ENCODE measurements around the gene SLC44A1.
A peak's percentile ranks its signal among the peaks of the same experiment; 100 is the strongest.

The SLC44A1 gene

DNA sequence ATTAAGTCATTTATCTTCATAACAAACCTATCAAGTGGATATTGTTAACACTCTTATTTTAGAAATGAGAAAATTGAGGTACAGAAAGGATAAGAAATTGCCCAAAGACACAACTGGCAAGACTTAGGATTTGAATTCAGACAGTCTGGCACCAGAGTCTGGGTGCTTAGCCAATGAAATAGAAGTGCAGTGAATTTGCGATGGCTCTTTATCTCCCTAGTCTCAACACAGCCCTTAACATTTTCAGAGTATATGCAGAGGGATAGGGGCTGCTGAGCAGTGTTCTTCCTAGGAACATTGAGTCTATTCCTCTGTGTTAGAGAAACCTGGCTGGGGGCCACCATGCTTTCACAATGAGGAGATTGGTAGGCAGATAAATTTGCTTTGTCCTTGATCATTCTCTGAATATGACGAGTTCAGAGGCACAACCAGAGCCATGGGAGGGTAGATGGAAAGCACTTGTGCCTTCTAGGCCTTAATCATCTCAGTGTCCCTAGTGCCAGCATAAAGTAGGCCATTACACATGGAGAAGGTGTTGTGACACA is 197.2 kb downstream of the SLC44A1 start:
- DNase-seq = no peak

DNA sequence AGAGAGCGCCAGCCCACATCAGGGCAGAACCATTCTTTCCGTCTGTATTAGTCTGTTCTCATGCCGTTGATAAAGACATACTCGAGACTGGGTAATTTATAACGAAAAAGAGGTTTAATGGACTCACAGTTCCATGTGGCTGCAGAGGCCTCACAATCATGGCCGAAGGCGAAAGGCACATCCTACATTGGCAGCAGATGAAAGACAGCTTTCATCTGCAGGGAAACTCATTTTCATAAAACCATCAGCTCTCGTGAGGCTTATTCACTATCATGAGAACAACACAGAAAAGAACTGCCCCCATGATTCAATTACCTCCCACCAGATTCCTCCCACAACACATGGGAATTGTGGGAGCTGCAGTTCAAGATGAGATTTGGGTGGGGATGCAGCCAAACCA is 198.7 kb downstream of the SLC44A1 start:
- no peak for DNase-seq

DNA sequence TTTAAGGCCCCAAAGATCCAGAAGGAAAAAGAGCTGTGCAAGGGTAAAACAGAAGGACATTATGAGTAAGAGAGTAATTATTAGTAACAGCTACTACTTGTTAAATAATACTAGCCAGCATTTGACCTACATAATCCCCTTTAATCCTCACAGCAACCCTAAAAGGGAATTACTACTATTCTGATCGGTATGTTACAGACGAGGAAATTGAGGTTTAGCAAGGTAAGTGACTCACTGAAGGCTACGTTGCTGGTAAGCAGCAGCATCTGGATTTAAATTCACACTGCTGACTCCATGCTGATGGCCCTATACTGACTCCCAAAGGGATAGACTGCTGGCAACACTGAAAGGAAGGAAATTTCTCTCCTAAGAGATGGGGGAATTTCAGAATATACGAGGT is 199.7 kb downstream of the SLC44A1 start:
- DNase-seq = no peak

DNA sequence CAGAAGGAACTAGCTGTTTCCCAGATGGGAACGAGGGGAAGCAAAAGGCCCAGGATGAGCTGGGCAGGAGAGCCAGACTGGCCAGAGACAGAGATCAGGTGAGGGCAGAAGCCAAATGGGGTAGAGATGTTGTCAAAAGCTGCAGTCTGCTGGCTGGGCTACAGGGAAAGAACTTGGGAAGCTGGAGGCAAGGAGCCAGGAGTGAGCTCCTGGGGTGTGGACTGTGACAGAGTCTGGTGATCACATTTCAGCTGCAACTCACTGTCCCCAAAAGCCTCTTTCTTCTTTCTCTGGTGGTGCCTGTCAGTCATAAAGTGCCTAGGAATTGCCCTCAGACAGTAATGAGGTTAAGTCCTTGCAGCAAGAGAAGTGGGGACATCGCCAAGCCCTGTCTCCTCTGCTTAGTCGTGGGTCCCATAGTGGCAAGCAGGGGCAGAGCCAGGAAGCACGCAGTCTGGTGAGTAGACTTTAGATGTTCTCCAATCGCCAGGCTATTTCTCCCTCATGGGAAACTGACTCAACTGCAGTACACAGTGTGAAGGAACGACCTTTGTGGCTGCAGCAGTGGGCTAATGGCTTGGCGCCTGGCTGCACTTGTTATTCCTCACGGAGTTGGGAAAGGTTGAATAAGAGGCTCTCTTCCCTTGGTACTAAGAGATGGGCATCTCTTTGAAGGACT is 200.9 kb downstream of the SLC44A1 start:
- no peak for DNase-seq

DNA sequence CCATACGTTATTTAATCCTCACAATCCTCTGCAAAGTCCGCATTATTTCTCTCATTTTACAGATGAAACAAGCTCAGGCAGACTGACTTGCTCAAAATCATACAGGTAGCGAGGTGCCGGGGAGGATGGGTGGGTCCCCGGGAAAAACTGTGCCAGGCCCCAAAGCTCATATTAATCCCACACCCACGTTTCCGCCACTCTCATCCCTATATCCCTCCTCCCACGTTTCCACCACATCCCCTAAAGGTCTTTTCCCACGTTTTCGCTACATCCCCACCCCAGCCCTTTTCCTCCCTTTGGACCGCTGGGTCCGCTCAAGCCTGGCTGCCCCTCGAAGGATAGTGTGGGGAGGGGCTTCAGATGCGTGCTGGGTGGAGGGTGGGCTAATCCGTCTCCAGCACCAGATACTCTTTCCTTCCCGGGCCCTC is 202.9 kb downstream of the SLC44A1 start:
- DNase-seq = no peak

DNA sequence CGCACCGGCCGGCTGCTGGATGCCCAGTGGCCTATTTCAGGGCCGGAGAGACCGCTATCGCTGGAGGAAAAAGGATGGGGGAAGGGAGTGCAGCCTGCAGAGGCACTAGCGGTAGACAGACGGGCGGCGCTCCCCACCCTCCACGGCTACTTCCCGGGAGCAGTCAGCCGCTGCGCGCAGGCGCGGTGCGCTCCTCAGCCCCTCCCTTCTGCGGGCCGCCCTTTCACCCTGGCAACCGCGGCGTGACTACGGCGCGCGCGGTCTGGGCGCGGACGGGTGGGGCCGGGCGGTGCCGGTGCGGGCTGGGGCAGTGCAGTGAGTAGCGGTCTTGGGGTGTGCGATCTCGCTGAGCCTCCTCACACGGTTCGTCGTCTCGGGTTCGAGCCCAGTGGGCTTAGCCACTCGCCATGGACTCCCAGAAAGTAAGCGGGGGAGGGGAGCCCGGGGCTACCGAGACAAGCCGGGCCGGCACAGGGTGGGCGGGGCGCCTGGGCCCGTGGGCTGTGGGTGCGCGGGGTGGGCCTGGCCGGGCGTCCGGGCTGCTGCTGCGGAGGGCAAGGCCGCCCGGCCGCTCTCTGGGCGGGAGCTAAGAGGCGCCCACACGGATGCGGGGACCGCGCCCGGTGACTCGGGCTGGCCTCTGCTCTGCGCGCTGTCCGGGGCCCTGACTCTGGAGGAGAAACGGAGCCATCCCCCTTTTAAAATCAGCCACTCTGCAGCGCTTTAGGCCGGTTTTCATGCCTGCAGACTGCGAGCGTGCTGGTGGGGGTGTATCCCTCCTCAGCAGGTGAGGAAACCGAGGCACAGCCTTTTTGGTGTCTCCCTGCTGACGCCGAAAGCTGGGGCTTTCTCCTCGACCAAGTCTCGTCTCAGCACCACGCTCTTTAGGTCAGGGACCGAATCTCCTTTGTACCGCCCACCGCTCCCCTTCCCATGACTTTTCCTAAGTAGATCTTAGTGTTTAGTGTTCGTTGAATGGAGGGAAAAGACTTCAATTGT is 203.7 kb downstream of the SLC44A1 start, which contains the start of gene FSD1L:
Gene FSD1L, plus strand, starts transcription at position 221 of the 999 bp plus-strand sequence. Its CDS starts 187 bp downstream, at position 408.
- peak; percentile 16 for DNase-seq

- DNase-seq = no peak
Observed at GRCh38 chr9:105449081-105449480, 204.6 kb downstream of the SLC44A1 start.

GRCh38 chr9:105452185-105452584 is 207.7 kb downstream of the SLC44A1 start:
- DNase-seq = no peak

GRCh38 chr9:105455836-105456475 is 211.5 kb downstream of the SLC44A1 start:
- DNase-seq = no peak

- DNase-seq = no peak
Observed at GRCh38 chr9:105457560-105458294, 213.3 kb downstream of the SLC44A1 start.

DNA sequence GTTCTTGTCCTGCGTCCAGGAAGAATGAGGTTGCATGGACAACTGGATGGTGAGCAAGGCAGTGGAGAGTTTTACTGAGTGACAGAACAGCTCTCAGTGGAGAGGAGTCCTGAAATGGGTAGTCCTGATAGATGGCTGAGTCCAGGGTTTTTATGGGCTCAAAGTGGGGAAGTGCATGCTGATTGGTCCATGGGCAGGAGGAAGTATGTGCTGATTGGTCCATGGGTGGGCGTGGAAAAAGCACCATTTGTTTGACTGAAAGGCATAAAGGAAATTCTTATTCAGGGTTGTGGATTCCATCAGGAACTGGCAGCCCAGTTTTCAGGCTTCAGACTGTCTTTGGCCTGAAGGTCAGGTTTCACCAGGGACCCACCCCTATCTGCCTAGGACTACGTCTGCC is 214.0 kb downstream of the SLC44A1 start:
- DNase-seq = no peak

- no peak for DNase-seq
Observed at GRCh38 chr9:105459336-105459735, 214.9 kb downstream of the SLC44A1 start.

DNA sequence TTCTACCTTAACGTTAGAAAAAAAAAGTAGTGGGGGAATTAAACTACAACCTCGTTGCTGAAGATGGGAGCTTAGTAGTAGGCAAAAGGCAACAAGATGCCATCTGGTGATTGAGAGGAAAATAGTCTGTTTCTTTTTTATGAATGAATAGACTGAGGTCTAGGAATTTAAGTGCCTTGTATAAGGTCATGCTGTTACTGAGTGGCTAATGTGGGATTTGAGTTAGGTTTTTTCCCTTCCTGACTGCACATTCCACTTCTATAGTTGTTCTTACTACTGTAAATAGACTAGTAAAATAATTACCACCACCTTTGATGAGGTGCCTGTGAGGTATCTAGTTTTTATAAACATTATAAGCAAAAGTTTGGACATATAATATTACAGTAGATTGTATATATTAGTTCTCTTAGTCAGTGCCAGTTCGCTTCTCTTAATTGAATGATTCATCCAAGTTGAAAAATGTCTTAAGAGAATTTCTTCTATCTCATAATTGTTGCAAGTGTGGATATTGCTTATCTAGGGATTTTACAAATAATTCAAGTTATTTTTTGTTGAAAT is 222.5 kb downstream of the SLC44A1 start:
- no peak for DNase-seq

DNA sequence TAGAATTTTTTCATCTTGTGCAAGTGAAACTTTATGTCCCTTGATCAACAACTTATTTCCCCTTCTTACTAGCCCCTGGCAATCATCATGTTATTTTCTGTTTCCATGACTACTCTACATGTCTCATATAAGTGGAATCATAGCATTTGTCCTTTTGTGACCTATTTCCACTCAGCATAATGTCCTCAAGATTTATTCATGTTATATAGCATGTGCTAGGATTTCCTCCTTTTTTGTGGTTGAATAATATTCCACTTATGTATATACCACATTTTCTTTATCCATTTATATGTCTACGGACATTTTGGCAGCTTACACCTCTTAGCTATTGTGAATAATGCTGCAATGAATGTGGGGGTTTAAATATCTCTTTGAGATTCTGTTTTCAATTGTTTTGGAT is 224.4 kb downstream of the SLC44A1 start:
- no peak for DNase-seq

GRCh38 chr9:105473221-105473620 is 228.8 kb downstream of the SLC44A1 start:
- no peak for DNase-seq

DNA sequence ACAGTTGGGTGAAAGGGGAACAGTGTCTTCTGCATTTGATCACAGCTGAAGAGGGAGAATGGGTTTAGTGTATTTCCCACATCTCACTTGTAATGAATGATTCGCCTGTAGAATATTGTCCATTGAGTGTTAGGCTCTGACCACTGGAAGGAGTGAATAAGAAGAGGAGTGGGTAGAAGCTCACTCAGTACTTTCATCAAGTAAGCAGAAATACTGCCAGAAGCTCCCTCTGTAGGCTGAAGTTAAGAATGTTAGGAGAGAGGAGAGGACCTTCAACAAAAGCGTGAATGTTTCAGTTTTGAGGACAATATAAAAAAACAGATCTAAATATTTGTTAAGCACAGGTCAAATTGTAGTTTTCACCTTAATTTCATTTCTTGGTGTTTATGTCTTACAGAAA is 230.9 kb downstream of the SLC44A1 start:
- DNase-seq = no peak

- DNase-seq = no peak
Observed at GRCh38 chr9:105479846-105480245, 235.4 kb downstream of the SLC44A1 start.

- no peak for DNase-seq
Observed at GRCh38 chr9:105483618-105484017, 239.2 kb downstream of the SLC44A1 start.

GRCh38 chr9:105484226-105484625 is 239.8 kb downstream of the SLC44A1 start:
- DNase-seq = no peak

- DNase-seq = no peak
Observed at GRCh38 chr9:105485131-105485530, 240.7 kb downstream of the SLC44A1 start.

Measured in NCI-H187 treated with DMSO at 0.1 percent for 48 hours (cell line).